GM19463 (cell line): ENCODE results near the gene CNKSR1.

ENCODE experiments used
- ATAC-seq: cut with Tn5 transposase; IDR thresholded peaks from one replicate; pipeline ENCODE4 v1.9.1; 2021; ENCODE audit warnings: mild to moderate bottlenecking, moderate library complexity; ENCODE audit not compliant: unreplicated experiment

CNKSR1 gene

DNA sequence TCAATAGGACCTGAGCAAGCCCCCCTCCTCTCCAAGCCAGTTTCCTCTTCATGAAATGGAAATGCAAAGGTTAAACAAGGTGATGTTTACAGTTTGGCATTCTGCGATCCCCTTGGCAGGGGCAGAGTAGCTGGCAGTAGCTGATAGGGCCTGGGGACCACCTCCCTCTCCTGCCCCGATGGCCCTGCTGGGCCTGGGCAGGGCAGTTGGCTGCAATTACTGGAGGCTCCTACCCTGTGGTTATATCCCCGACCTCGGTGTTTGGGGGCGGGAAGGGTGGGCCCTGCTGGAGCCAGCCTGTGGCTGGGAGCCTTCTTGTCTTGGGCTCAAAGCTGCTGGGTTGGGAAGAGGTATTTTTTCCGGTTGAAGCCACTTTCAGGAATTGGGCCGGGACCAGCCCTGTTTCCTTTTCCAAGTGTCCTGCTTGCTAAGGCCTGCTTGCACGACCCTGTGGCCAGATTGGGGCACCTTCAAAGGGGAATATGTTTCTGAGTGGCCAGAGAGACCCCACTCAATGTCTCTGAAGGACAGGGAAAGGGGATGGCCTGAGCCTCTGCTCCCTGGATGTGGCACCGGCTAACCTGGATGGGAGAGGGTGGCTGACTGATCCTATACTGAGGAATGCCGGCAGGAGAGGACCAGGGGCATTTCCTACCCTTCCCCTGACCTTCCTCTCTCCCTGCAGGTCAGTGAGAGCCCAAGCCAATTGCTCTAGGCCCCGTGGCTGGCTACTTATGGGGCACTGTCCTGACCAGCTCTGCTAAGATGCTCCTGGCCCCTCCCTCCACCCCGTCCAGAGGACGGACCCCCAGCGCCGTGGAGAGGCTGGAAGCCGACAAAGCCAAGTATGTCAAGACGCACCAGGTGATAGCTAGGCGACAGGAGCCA is 16.5 kb upstream of the CNKSR1 start:
- ATAC-seq, result no peak

- ATAC-seq, result no peak
These were observed 15.7 kb upstream of the CNKSR1 start for GRCh38 chr1:26161415-26162219.

DNA sequence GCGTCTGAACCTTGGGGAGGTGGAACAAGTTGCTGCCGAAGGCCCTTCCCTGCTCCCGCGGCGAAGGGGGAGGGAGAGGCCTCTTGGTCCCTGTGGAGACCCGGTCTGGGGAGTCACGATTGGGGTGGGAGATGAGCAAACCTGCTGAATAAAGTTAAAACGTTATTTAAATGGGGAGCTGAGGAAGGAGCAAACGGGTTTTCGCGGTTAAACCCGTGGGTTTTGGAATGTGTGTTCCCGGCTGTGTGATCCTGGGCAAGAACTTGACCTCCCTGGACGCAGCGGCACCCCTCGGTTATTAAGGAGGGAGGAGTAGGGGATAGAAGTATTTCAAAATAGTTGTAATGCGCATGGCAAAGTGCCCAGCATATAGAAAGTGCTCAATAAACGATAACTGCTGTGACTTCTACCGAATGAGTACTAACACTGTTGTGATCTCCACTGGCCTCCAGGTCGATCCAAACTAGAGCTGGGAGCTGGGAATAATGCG is 15.0 kb upstream of the CNKSR1 start:
- ATAC-seq, result no peak

GRCh38 chr1:26163684-26164035 is 13.6 kb upstream of the CNKSR1 start:
- ATAC-seq, result no peak

- no peak for ATAC-seq
These were observed 13.0 kb upstream of the CNKSR1 start for GRCh38 chr1:26164036-26164860.

DNA sequence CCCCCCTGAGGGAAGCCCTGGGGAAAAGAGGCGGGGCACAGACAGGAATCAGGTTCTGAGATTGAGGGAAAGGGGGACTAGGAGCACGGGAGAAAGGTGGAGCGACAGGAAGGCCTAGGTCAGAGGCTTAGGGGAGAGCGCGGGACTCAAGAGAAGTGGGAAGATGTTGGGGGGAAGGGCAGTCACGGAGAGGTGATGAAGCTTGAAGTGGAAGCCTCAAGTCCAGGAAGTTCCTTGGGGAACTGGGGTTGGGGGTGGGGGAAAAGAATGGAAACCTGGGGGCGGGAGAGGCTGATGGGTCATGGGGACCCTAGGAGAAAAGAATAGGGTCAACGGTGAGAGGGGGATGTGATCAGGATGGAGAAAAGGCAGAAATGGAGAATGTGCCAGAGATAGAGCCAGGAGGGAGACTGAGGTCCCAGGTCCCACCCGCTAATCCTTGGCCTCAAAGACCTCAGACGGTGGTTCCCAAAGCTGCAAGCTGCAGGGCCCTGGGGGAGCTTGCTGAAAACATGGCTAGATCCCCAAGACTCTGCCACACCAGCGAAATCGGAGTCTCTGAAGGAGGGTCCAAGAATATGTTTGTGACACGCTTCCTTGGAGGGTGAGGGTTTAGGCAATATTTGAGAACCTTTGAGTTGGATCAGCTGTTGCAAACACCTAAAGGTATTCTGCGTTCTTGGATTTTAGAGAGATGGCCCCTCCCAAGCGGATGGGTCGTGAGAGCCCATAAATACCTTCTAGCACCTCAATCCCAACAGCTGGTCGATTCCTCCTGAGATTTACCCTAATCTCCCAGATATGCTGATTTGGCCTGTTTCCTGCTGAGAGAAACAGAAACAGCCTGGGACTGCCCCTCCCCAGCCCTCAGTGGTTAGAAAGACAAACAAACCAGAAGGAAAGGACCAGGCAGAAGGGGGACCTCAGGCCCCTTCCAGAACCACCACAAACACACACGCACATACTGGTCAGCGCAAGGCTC is 12.1 kb upstream of the CNKSR1 start:
- no peak for ATAC-seq

DNA sequence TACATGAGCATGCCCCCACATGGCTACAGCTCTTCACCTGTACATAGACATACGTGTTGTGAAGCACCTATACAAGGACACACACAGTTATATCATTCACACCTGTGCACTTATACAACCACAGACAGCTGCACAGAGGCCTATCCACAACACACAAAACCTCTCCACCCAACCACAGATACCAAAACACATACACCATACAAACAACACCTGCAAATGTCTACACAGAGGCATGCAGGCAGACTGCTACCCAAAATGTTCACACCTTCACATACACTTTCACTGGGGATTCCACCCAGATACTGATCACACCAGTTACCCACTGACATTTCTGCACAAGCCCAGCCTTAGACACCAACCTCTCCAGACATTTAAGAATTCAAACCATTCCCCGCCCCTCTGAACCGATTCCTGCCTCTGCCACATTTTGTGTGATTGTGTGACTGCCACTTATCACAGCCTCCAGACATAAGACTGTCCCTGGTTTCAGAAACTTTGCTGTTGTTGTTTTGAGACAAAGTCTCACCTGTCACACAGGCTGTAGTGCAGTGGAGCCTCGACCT is 10.5 kb upstream of the CNKSR1 start:
- no peak for ATAC-seq

DNA sequence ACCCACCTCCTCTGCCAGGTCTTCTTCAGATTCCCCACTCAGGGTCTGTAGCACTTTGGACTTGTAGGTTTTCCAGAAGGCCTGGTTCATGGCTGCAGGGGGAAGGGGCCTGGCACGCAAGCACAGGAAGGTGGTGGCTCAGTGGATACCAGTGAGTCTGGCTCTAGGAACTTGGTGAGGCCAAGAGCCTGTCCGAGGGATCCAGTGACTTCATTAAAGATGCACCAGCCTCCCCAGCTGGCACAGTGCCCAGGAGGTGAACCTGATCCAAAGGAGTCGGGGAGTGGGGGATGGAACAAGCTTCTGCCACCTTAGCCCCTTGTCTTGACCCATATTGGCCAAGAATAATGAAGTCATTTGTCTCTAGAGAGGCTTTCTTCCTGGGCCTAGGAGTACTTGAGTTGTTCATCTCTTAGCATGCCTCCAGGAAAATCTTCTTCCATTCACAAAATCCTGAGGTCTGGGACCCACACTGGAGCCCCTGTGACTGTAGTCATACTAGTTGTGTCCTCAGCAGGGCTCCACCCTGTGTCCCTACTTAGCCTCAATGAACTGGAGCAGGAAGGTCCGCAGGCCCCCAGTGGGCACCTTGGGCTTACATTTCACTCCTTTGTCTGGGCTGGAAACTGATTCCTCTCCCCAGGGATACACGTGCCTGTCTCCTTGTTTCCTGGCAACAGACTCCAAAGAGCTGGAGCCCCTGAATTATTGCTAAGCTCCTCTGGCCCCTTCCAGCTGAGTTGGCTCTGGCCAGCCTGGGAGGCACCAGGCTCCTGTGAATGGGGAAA is 8.7 kb upstream of the CNKSR1 start, which contains the start of gene C1orf232:
TSS of gene C1orf232 (minus strand) at position 554 of the 788 bp plus-strand sequence. CDS start at position 90, 464 bp downstream.
- ATAC-seq, result no peak

- no peak for ATAC-seq
These were observed 8.1 kb upstream of the CNKSR1 start for GRCh38 chr1:26169198-26169554.

DNA sequence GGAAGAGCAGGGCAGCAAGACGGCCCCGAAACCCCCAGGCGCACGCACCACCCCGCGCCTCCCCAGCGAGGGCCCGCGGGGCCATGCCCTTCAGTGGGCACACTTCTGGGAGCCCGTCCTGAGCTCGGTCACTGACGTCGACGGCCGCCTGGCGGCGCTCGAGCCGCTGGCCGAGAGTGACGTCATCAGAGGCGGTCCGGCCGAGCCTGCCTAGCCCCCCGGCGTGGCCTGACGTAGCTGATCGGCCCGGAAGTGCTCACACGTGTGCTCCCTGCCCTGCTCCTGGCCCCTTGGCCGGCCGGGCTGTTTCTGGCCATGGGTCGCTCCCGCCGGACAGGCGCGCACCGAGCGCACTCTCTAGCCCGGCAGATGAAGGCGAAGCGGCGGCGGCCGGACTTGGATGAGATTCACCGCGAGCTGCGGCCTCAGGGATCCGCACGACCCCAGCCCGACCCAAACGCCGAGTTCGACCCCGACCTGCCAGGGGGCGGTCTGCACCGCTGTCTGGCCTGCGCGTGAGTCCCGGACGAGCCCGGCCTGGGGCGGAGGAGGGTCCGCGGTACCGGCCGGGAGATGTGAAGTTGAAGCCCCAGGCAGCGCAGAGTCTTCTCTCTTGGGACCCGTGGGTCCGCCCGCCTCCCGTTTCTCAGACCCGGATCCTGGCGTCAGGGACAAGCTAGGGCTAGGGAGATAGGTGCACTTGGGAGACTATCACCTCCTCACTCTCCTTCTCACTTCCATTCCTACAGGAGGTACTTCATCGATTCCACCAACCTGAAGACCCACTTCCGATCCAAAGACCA is 7.4 kb upstream of the CNKSR1 start, which contains the start of gene ZNF593:
TSS of gene ZNF593 (plus strand) at position 240 of the 803 bp plus-strand sequence. CDS start at position 316, 76 bp downstream.
- peak; percentile 96 for ATAC-seq

GRCh38 chr1:26170472-26170821 is 6.8 kb upstream of the CNKSR1 start:
- no peak for ATAC-seq

GRCh38 chr1:26171084-26172072 is 5.9 kb upstream of the CNKSR1 start, which contains the start of gene ZNF593OS:
Gene ZNF593OS (minus strand): TSS chr1:26171832. CDS start chr1:26171661, 171 bp downstream.
- ATAC-seq, result no peak

DNA sequence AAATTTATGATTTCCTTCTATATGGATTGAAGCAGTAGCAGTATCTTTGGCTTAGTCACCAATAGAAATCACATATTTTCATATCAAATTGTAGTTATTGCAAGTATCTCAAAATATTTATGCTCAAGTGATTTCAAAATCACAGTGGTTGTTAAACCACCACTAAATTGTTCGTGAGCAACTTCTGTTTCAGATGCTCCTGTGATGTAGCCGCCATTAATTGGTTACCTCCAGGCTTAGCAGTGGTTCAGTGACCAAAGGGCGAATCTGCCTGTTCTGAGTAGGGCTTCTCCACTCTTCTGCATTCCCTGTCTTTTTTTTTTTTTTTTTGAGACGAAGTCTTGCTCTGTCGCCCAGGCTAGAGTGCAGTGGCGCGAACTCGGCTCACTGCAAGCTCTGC is 1.9 kb upstream of the CNKSR1 start:
- no peak for ATAC-seq

DNA sequence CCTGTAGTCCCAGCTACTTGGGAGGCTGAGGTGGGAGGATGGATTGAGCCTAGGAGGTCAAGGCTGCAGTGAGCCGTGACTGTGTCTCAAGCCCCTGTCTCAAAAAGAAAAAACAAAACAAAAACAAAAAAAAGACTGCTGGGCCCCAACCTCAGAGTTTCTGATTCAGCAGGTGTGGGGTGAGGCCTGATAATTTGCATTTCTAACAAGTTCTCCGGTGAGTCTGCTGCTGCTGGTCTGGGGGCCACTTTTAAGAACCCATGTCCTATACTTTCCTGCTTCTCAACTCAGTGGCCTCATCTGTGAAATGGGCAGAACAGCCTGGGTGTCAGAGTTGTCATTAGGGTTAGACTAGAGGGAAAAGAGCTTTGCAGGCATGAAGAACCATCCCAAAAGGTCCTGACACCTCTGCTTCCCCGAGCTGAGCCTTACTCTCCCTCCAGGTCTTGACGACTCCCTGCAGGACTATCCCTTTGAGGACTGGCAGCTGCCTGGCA is 2.8 kb downstream of the CNKSR1 start:
- no peak for ATAC-seq

- no peak for ATAC-seq
These were observed 4.5 kb downstream of the CNKSR1 start for GRCh38 chr1:26181586-26182382.

DNA sequence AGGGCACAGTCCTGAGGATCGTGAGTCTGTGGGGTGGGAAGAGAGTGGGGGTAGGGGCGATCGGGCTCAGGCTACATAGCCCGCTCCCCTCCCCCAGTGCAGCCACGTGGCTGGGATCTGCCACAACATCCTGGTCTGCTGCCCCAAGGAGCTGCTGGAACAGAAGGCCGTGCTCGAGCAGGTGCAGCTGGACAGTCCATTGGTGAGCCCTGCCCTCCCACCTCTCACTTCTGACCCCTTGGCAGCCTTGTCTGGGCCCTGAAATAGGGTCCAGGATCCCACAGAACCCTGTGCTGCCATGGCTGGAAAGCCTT is 5.0 kb downstream of the CNKSR1 start:
- no peak for ATAC-seq
